NCI-H187 treated with DMSO at 0.1 percent for 48 hours (cell line): ENCODE results near the gene GSTT2.

ENCODE experiments used
- DNase-seq: peaks from one replicate; lab custom pipeline; 2025; lab: John Stamatoyannopoulos, UW

The GSTT2 gene

DNA sequence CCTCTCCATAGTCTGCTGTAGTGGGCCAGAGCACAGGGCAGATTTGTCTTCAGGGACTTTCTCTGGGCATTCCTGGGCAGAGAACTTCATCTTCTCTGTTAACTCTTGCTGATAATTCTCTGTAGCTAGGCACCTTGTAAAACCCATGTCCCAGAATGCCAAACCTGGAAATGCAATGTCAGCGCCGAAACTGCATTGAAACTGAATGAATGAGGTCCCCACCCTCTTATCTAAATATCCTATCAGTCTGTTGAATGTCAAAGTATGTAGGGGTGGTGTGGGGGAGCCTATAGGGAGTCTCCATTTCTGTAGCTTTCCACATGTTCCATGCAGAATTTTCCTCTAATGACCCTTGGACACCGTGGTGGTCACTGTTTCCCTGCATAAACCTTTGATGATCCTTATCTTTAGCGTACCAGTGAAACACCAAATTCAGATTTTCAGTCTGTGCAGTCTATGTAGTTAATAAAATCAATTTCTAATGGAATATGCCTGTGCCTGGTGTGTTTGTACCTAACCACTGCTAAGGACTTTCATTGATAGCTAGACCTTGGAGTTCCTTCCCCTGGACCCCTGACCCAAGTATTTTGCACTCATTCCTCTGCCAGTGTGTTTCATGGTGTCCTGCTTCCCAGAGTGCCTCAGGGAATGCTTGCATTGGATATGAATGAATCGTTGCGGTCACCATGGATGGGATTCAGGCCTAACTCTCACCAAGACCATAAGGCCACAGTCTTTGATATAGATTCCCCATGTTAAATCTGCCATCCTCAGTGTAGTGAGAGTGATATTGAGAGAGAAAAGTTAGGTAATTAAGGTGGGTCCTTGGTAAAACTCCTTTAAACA is 28.7 kb downstream of the GSTT2 start:
- DNase-seq = no peak

DNA sequence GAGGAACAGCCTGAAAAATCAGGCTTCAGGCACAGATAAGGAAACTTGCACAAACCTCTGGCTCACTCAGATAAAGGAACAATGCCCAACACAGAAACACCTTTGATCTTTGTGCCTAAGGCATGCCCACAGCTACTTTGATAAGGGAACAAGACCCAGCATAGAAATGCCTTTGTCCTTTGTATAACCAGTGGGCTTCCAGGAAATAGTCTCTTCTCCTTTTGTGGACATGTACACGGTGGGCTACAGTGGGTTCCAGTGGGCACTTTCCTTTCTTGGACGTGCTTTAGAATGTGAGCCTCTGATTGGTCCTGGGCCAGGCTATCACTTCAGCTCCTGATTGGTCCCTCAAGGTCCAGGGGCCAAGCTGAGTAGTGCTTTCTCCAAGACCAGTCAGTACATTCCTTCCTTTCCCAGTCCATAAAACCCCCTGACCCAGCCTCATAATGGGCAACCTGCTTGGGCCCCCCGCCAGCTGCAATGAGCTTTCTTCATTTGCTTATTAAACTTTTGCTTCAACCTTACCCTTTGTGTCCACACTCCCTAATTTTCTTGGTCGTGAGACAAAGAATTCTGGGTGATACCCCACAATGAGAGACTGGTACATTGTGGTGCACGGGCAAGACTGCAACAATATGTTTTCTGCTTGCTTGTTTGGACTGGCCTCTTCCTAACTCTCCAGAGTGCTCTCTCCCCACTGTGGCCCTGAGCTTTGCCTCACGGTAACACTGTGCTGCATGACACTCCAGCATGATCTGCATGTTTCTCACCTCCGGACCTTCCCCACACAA is 29.5 kb downstream of the GSTT2 start:
- DNase-seq = no peak

DNA sequence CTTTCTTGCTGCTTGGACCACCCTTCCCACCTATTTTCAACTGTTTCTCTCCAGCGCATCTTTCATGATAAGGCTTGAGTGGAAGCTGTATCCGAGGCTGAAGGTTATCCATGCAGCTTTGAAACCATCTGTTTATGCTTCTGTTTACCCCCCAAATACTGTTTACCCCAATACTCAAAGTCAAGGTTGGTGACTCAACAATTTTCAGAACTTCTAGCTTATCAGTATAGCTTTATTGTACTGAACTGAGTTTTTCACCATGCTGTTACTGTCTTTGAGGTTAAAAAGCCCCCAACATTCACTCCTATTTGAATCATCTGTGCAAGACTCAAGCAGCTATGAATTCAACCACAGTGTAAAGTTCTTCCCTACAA is 30.1 kb downstream of the GSTT2 start:
- no peak for DNase-seq

DNA sequence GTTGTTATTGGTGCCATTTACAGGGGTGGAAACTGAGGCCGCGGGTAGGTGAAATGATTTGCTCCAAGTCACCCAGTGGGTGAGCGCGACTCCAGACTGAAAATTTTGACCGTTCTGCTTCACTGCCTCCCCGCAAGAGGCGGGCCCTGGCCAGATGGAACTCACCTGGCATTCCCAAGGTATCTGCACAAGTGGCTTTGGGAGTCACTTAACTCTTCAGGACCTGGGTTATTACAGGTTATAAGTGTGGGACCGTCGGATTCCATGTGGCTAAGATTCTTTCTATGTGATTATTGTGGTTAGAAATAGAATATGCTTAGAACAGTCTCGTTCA is 31.8 kb downstream of the GSTT2 start:
- no peak for DNase-seq

DNA sequence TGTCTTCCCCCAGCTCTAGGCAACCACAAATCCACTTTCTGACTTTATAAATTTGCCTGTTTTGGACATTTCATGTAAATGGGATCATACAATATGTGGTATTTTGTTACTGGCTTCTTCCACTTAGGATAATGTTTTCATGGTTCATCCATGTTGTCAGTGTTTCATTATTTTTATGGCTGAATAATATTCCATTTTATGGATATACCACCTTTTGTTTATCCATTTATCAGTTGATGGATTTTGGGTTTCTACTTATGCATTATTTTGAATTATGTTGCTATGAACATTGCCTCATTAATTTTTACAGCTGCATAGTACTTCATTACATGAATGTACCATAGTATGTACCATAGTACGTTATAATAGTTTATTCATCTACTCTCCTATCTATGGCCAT is 36.2 kb downstream of the GSTT2 start:
- no peak for DNase-seq

DNA sequence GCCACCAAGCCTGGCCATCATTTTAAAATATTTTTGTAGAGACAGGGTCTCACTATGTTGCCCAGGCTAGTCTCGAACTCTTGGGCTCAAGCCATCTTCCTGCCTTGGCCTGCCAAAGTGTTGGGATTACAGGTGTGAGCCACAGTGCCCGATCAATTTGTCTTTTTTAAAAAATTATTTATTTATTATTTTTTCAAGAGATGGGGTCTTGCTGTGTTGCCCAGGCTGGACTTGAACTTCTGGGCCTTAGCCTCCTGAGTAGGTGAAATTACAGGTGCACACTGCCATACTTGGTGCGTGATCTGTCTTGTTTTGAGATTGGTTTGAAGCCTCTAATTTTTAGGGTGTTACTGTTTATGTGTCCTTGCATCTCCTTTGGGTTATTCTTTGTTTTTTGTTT is 41.4 kb downstream of the GSTT2 start:
- DNase-seq = no peak

DNA sequence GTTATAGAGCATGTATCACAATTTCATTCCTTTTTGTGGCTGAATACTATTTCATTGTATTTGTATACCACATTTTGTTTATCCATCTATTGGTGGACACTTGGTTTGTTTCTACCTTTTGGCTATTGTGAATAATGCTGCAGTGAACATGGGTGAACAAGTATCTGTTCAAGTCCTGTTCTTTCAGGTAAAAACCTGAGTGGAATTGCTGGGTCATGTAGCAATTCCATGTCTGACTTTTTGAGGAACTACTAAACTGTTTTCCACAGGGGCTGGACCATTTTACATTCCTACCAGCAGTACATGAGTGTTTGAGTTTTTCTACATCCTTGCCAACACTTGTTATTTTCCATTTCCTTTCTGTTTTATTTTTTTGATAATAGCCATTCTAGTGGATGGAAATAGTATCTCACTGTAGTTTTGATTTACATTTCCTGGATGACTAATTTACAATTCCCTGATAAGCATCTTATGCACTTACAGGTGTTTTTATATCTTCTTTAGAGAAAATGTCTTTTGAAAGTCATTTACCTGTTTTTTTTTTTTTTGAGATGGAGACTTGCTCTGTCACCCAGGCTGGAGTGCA is 43.4 kb downstream of the GSTT2 start:
- no peak for DNase-seq

DNA sequence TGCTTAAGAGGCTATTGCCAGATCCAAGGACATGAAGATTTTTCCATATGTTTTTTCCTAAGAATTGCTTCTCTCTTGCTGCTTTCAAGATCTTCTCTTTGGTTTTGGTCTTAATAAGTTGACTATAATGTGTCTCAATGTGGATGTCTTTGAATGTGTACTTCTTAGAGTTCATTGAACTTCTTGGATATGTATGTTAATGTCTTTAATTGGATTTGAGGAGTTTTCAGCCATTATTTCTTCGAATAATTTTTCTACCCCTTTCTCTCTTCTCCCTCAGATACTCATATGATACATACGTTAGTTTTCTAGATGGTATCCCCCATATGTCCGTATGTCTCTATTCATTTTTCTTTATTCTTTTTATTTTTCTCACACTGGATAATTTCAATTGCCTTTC is 44.4 kb downstream of the GSTT2 start:
- DNase-seq = no peak

DNA sequence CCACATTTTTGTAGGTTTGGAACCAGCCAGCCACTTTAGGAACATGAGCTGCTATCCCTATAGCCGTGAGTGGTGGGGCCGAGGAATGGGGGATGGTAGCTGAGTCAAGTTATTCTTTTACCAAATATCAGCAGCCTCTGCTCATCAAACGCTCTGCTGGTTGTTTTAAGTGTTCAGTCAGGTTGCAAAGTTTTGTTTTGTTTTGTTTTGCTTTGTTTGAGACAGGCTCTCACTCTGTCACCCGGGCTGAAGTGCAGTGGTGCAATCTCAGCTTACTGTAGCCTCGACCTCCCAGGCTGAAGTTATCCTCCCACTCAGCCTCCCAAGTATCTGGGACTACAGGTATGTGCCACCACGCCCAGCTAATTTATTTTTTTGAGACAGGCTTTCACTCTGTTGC is 45.5 kb downstream of the GSTT2 start:
- no peak for DNase-seq

DNA sequence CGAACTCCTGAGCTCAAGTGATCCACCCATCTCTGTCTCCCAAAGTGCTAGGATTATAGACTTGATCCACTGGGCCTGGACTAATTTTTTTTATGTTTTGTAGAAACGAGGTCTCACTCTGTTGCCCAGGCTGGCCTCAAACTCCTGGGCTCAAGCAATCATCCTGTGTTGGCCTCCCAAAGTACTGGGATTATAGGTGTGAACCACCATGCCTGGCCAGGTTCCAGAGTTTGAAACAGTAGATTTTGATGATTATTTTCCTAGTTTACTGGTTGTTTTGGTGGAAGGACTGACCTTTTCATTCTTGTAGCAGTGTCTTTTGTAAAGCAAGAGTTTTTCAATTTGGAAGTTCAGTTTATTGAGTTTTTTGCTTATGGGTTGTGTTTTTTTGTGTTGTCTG is 46.1 kb downstream of the GSTT2 start:
- no peak for DNase-seq

DNA sequence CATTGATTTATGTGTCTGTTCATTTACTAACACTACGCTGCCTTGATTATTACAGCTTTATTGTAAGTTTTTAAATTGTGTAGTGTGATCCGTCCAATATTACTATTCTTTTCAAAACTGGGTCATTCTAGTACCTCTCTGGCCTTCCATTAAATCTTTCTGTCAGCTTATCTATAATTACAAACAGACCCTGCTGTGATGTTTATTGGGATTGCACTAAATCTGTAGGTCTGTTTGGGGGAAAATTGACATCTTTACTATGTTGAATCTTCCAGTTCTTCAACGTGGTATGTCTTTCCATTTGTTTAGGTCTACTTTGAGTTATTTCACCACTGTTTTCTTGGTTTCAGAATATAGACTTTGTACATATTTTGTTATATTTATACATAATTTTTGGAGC is 46.8 kb downstream of the GSTT2 start:
- no peak for DNase-seq

DNA sequence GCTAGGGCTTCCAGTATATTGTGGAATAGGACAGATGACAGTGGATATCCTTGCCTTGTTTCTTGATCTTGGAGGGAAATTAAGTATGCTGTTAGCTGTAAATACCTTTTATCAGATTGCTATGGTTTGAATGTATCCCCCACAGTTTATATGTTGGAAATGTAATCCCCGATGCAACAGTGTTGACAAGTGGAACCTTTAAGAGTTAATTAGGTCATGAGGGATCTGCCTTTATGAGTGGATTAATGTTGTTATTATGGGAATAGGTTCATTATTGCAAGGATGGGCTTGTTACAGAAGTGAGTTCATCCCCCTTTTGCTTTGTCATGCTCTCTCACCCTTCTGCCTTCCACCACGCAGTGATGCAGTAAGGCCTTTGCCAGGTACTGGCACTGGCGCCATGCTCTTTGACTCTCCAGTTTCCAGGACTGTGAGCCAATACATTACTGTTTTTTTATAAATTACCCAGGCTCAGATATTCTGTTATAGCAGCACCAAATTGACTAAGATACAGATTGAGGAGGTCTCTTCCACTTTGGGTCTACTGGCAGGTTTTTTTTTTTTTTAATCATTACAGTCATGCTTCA is 47.5 kb downstream of the GSTT2 start:
- no peak for DNase-seq

DNA sequence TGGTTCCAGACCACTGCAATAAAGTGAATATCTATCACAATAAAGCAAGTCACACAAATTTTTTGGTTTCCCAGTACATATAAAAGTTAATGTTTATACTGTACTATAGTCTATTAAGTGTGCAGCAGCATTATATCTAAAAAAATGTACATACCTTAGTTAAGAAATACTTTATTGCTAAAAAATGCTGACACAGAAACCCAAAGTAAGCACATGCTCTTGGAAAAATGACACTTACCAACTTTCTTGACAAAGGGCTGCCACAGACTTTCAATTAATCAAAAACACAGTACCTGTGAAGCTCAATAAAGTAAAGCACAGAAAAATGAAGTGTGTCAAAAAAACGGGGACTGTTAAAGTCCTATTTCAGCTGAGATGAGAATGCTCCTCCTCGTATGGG is 48.1 kb downstream of the GSTT2 start:
- DNase-seq = no peak

DNA sequence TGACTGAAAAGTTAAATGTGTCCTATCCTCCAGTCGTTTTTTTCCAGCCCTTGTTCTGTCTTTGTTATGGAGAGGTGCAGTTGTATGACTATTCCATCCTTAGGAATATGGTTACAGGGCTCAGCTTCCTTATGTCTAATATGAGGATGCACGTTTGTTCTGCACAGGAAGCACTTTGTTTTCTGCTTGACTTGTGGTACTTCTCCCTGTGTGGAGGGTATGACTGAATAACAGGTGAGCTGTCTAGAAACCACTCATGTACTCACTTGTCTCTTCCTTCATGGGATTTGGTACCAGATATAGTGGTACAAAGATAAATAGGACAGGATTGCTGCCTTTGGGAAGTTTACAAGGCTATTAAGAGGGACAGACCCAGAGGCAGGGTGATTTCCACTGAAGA is 48.6 kb downstream of the GSTT2 start:
- DNase-seq = no peak

DNA sequence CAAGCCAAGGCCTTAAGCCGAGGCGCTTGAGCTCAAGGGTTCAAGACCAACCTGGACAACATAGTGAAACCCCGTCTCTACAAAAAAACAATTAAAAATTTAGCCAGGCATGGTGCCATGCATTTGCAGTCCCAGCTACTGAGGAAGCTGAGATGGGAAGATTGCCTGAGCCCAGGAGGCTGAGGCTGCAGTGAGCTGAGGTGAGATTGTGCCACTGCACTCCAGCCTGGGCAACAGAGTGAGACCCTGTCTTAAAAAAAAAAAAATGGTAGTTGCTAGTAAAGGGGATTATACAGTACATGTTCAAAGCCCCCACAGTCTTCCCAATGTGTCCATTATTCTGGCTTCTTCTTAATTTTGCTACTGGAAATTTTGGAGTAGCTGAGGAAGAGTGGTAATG is 49.4 kb downstream of the GSTT2 start:
- DNase-seq = no peak

DNA sequence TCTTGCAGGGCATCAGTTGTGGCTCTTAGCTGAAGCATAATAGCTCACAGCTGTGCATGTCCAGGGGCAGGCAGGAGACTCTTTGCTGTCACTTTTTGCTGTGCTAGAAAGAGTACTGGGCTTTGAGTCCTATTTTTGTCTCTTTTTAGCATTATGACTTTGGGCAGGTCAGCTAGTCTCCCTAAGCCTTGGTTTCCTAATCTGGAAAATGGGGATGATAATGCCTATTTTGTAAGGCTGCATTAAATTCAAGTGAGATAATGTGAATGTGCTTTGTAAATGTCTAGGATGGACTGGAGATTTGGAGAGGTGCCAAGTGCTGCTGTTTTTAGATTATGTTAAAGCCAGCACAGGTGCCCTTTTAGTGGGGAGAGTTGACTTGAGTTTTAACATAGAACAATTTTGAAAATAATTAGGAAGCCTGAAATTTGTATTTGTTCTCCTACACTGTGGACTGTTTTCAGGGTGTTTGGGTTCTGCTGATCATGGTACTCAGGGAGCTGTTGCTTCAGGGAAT is 50.3 kb downstream of the GSTT2 start:
- DNase-seq = no peak
